ENCODE results near the gene EVL.
"Not testable (repeated sequence)": the region's sequence is repeated elsewhere in the genome, so short reads cannot be mapped to it uniquely, and the experiment has no call there.

The EVL gene

GRCh38 chr14:100065111-100065871 is at the start of gene EVL:
EVL (plus strand) TSS chr14:100065422; CDS start chr14:100065501, 79 bp downstream.
- peak; percentile 86 for DNase-seq

GRCh38 chr14:100017553-100017952 is 47.7 kb upstream of the EVL start:
- no peak for DNase-seq

GRCh38 chr14:100018054-100018453 is 47.2 kb upstream of the EVL start:
- DNase-seq: no peak

- no peak for DNase-seq
Observed at GRCh38 chr14:100018482-100018881, 46.7 kb upstream of the EVL start.

GRCh38 chr14:100019156-100019744 is 46.0 kb upstream of the EVL start:
- no peak for DNase-seq

GRCh38 chr14:100020629-100021028 is 44.6 kb upstream of the EVL start:
- no peak for DNase-seq

- no peak for DNase-seq
Observed at GRCh38 chr14:100022772-100023451, 42.3 kb upstream of the EVL start.

- DNase-seq: no peak
Observed at GRCh38 chr14:100025111-100025510, 40.1 kb upstream of the EVL start.

GRCh38 chr14:100027771-100028490 is 37.3 kb upstream of the EVL start:
- no peak for DNase-seq

GRCh38 chr14:100028990-100029677 is 36.1 kb upstream of the EVL start:
- DNase-seq: no peak

GRCh38 chr14:100030006-100030405 is 35.2 kb upstream of the EVL start:
- DNase-seq: not testable (repeated sequence)

- no peak for DNase-seq
Observed at GRCh38 chr14:100030452-100031153, 34.6 kb upstream of the EVL start.

- DNase-seq: no peak
Observed at GRCh38 chr14:100031506-100032281, 33.5 kb upstream of the EVL start.

- DNase-seq: no peak
Observed at GRCh38 chr14:100032738-100033137, 32.5 kb upstream of the EVL start.

GRCh38 chr14:100033347-100034075 is 31.7 kb upstream of the EVL start:
- DNase-seq: no peak

GRCh38 chr14:100034468-100034867 is 30.8 kb upstream of the EVL start:
- DNase-seq: no peak

GRCh38 chr14:100034961-100035500 is 30.2 kb upstream of the EVL start:
- no peak for DNase-seq

GRCh38 chr14:100035700-100036099 is 29.5 kb upstream of the EVL start:
- DNase-seq: no peak

GRCh38 chr14:100037353-100037752 is 27.9 kb upstream of the EVL start:
- no peak for DNase-seq

GRCh38 chr14:100038065-100038464 is 27.2 kb upstream of the EVL start:
- no peak for DNase-seq
